Fibroblast of skin of right quadriceps (primary cell): ENCODE measurements around the gene LSM7.

Source experiments
- DNase-seq: peaks from one replicate; pipeline ENCODE4 v3.0.0-alpha.2; 2013

LSM7 gene

GRCh38 chr19:2328401-2329148 is at the start of gene LSM7, which contains the start of gene SPPL2B:
TSS of gene LSM7 (minus strand) at chr19:2328586. CDS start at chr19:2328566, 20 bp downstream.
TSS of gene SPPL2B (plus strand) at chr19:2328684. CDS start at chr19:2328710, 26 bp downstream.
- peak; percentile 88 for DNase-seq

GRCh38 chr19:2376784-2377519 is 48.6 kb upstream of the LSM7 start:
- no peak for DNase-seq

GRCh38 chr19:2375353-2376121 is 47.2 kb upstream of the LSM7 start:
- DNase-seq, result no peak

GRCh38 chr19:2374808-2375207 is 46.4 kb upstream of the LSM7 start:
- DNase-seq, result no peak

GRCh38 chr19:2372076-2372612 is 43.8 kb upstream of the LSM7 start:
- no peak for DNase-seq

GRCh38 chr19:2371656-2372055 is 43.3 kb upstream of the LSM7 start:
- DNase-seq, result peak; percentile 45

GRCh38 chr19:2365201-2365970 is 37.0 kb upstream of the LSM7 start:
- no peak for DNase-seq

- no peak for DNase-seq
Observed at GRCh38 chr19:2363419-2363818, 35.0 kb upstream of the LSM7 start.

- DNase-seq, result no peak
Observed at GRCh38 chr19:2362970-2363300, 34.5 kb upstream of the LSM7 start.

- DNase-seq, result no peak
Observed at GRCh38 chr19:2362046-2362969, 33.9 kb upstream of the LSM7 start.

- DNase-seq, result no peak
Observed at GRCh38 chr19:2361246-2362045, 33.1 kb upstream of the LSM7 start.

GRCh38 chr19:2360833-2361232 is 32.4 kb upstream of the LSM7 start:
- DNase-seq, result no peak

GRCh38 chr19:2359992-2360685 is 31.8 kb upstream of the LSM7 start, which contains the start of gene TMPRSS9:
TSS of gene TMPRSS9 (plus strand) at chr19:2360265. CDS start at chr19:2389786, 29,521 bp downstream.
- DNase-seq, result no peak

GRCh38 chr19:2358548-2359173 is 30.3 kb upstream of the LSM7 start:
- no peak for DNase-seq

- no peak for DNase-seq
Observed at GRCh38 chr19:2357279-2358206, 29.2 kb upstream of the LSM7 start.

GRCh38 chr19:2356036-2356646 is 27.8 kb upstream of the LSM7 start:
- no peak for DNase-seq
